ENCODE results near the gene KCNJ12.

DNA sequence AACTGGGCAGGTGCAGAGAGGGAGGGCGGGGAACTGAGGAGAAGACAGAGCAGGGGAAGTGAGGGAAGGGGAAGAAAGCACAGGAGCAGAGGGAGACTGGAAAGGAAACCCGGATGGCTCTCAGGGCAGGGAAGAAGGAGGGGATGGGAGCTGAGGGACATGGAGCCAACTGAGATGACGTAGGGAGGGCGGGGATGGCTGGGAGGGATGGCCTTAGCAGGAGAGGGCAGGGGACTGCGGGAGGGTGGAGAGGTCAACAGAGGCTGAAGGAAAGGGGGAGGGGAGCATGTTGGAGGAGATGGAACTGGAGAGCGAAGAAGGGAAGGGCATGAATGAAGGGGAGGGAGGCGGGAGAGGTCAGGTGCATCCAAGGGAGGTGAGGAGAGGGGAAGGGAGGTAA, 81.9 kb downstream of the KCNJ12 start:
- TF ChIP-seq CTCF (IDR thresholded peaks at IDR 0.05) (no peak), POLR2A (IDR thresholded peaks at IDR 0.05) (no peak), POLR2AphosphoS5 (IDR thresholded peaks at IDR 0.05; ENCODE audit: insufficient read depth in 1 of 2, low read depth in 1 of 2) (no peak)
